Mesangial cell (primary cell): ENCODE measurements around the gene BCAS1. TPM values are rescaled to one million over a fixed set of nuclear protein-coding genes. Genes with fewer than 3 reads are reported as not detected.

Experiments used
- total RNA-seq: library from RNA; depleted of rRNA; stranded (reverse); fragments of >200 nt; gene quantifications from 2 replicates; pipeline ENCODE4 v1.2.3, GENCODE V29; 2015

Gene BCAS1, protein sequence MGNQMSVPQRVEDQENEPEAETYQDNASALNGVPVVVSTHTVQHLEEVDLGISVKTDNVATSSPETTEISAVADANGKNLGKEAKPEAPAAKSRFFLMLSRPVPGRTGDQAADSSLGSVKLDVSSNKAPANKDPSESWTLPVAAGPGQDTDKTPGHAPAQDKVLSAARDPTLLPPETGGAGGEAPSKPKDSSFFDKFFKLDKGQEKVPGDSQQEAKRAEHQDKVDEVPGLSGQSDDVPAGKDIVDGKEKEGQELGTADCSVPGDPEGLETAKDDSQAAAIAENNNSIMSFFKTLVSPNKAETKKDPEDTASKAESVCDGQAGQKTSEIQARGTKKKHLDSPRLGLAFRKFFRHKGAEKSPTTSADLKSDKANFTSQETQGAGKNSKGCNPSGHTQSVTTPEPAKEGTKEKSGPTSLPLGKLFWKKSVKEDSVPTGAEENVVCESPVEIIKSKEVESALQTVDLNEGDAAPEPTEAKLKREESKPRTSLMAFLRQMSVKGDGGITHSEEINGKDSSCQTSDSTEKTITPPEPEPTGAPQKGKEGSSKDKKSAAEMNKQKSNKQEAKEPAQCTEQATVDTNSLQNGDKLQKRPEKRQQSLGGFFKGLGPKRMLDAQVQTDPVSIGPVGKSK
- 0.13 TPM in 1 of 2 replicates, not detected in the other for total RNA-seq

GRCh38 chr20:54070187-54070987, at the start of gene BCAS1:
Gene BCAS1 (minus strand): TSS chr20:54070594. CDS start chr20:54058718, 11,876 bp downstream.

Other genes with a start within 250 kb of the BCAS1 start
- not detected in 2 replicates for gene CYP24A1, start 103.4 kb upstream of the BCAS1 start, total RNA-seq
- 27.4 and 27.5 TPM in 2 replicates for gene PFDN4, start 137.5 kb upstream of the BCAS1 start, total RNA-seq